CD4-positive, alpha-beta T cell (primary cell): ENCODE measurements around the gene SYT14. TPM values are rescaled to one million over a fixed set of nuclear protein-coding genes. Genes with fewer than 3 reads are reported as not detected.

Experiments used
- ATAC-seq: fragments of 200-7000 bp; cut with Tn5 transposase; one replicate; pipeline ENCODE4 v1.10.0; 2022; ENCODE audit warnings: mild to moderate bottlenecking; ENCODE audit not compliant: poor library complexity
- CTCF ChIA-PET: fragments of 350-600 bp; sonication (Branson Sonifier 250); formaldehyde crosslinking; loops from one replicate; lab custom pipeline; 2021; ENCODE audit warnings: antibody characterized with exemption, inconsistent platforms; lab: Charles Lee
- POLR2A ChIA-PET: fragments of 350-600 bp; sonication (Branson Sonifier 250); formaldehyde crosslinking; loops from one replicate; lab custom pipeline; 2021; ENCODE audit warnings: antibody characterized with exemption, inconsistent platforms; lab: Charles Lee
- DNase-seq, 14 experiments: peaks; one replicate each; pipeline ENCODE4 v3.0.0-alpha.2; 2013 to 2020; ENCODE audit warnings: mixed read lengths in 2 of 14
- H3K27ac ChIP-seq, 2 donors: one replicate each; pipeline versions ENCODE4 v1.5.1 to v1.7.0; 2013; ENCODE audit warnings: low read length in 2 of 2, low read depth in 1 of 2, mild to moderate bottlenecking in 1 of 2
- H3K27me3 ChIP-seq, 2 experiments: 1 replicate in 1 of 2; 2 replicates in 1 of 2; pipeline versions ENCODE4 v1.6.1 to v1.7.0; 2013; ENCODE audit warnings: low read length in 2 of 2, control low read depth in 1 of 2, mild to moderate bottlenecking in 1 of 2, moderate library complexity in 1 of 2; ENCODE audit not compliant: insufficient read depth in 2 of 2, control insufficient read depth in 1 of 2
- H3K36me3 ChIP-seq: one replicate; pipeline ENCODE4 v1.6.1; 2013; ENCODE audit warnings: low read length, control low read depth; ENCODE audit not compliant: insufficient read depth
- H3K4me1 ChIP-seq: one replicate; pipeline ENCODE4 v1.6.1; 2013; ENCODE audit warnings: low read length, control low read depth; ENCODE audit not compliant: insufficient read depth
- H3K4me3 ChIP-seq: one replicate; pipeline ENCODE4 v1.5.1; 2013; ENCODE audit warnings: mild to moderate bottlenecking, low read length, moderate library complexity
- H3K9me3 ChIP-seq, 2 experiments: 1 replicate in 1 of 2; 2 replicates in 1 of 2; pipeline versions ENCODE4 v1.6.1 to v1.7.0; 2013; ENCODE audit warnings: low read length in 2 of 2, mild to moderate bottlenecking in 2 of 2, control low read depth in 1 of 2, moderate library complexity in 1 of 2; ENCODE audit not compliant: control insufficient read depth in 1 of 2, insufficient read depth in 1 of 2
- H3K27ac Mint-ChIP-seq: one replicate; pipeline ENCODE4 v1.8.0; 2020; ENCODE audit warnings: mixed read lengths
- H3K27me3 Mint-ChIP-seq: one replicate; pipeline ENCODE4 v1.8.0; 2021; ENCODE audit warnings: mixed read lengths
- H3K36me3 Mint-ChIP-seq: one replicate; pipeline ENCODE4 v1.8.0; 2021; ENCODE audit warnings: low read depth, mixed read lengths
- H3K4me1 Mint-ChIP-seq: one replicate; pipeline ENCODE4 v1.8.0; 2021; ENCODE audit warnings: low read depth, mixed read lengths
- H3K4me3 Mint-ChIP-seq: one replicate; pipeline ENCODE4 v1.8.0; 2020; ENCODE audit warnings: mild to moderate bottlenecking, mixed read lengths
- H3K9me3 Mint-ChIP-seq: one replicate; pipeline ENCODE4 v1.8.0; 2020; ENCODE audit warnings: mixed read lengths
- CTCF ChIP-seq: fragments of 200-600 bp; IDR thresholded peaks from one replicate; pipeline ENCODE4 v1.8.0; 2022; ENCODE audit warnings: antibody characterized with exemption, mild to moderate bottlenecking
- intact Hi-C, 2 experiments: fragments of 100-400 bp; cut with DNase I in 1 of 2; cut with micrococcal nuclease in 1 of 2; formaldehyde crosslinking; loops; one replicate each; pipeline versions ENCODE4 v1.15.1 to v1.9.0; 2023 to 2025; cut with DNase I, micrococcal nuclease
- total RNA-seq, 174 experiments: library from RNA in 2 of 174; stranded (reverse) in 2 of 174; gene quantifications; one replicate each; pipeline ENCODE4 v1.2.3 and lab custom pipeline; 2021 to 2026

The SYT14 gene
- total RNA-seq, 2 experiments from 2014 or later = not detected

- Mint-ChIP-seq H3K27ac (no peak overlapping the region), H3K36me3 (no peaks in the 10 kb centered on the region), H3K9me3 (no peaks in the 10 kb centered on the region), H3K4me3 (no peak overlapping the region), H3K27me3 (peaks cover 9% of the 10 kb centered on the region), H3K4me1 (no peaks in the 10 kb centered on the region)
- Histone ChIP-seq H3K36me3 (no peaks in the 10 kb centered on the region), H3K4me1 (no peaks in the 10 kb centered on the region), H3K27me3 (no peaks in the 10 kb centered on the region), H3K4me3 (no peak overlapping the region), H3K9me3 (no peaks in the 10 kb centered on the region), H3K27ac (no peak overlapping the region)
- intact Hi-C loops = no loop called here
- ChIA-PET POLR2A (no interaction called here), CTCF (no interaction called here)
- ATAC-seq (no peak), DNase-seq (no peak)
- no peak for TF ChIP-seq CTCF
These were observed 84.0 kb downstream of the SYT14 start for GRCh38 chr1:210022044-210022443.

- no peaks in the 10 kb centered on the region for H3K4me1 ChIP-seq
- H3K4me3 ChIP-seq = no peak overlapping the region
- no peak for TF ChIP-seq CTCF
- Mint-ChIP-seq H3K36me3 (no peaks in the 10 kb centered on the region), H3K9me3 (no peaks in the 10 kb centered on the region), H3K4me1 (no peaks in the 10 kb centered on the region), H3K27ac (no peak overlapping the region), H3K4me3 (no peak overlapping the region), H3K27me3 (peaks cover 9% of the 10 kb centered on the region)
- H3K27ac ChIP-seq = no peak overlapping the region
- DNase-seq (no peak), ATAC-seq (no peak)
- intact Hi-C loops = no loop called here
- no peaks in the 10 kb centered on the region for H3K27me3 ChIP-seq
- H3K36me3 ChIP-seq = no peaks in the 10 kb centered on the region
- POLR2A ChIA-PET = no interaction called here
- H3K9me3 ChIP-seq = no peaks in the 10 kb centered on the region
- CTCF ChIA-PET = no interaction called here
These were observed 86.3 kb downstream of the SYT14 start for GRCh38 chr1:210024282-210024681.

GRCh38 chr1:210024996-210025395 is 87.0 kb downstream of the SYT14 start:
- ChIA-PET POLR2A (no interaction called here), CTCF (no interaction called here)
- Histone ChIP-seq H3K4me1 (no peaks in the 10 kb centered on the region), H3K9me3 (no peaks in the 10 kb centered on the region), H3K36me3 (no peaks in the 10 kb centered on the region), H3K27ac (no peak overlapping the region), H3K27me3 (no peaks in the 10 kb centered on the region), H3K4me3 (no peak overlapping the region)
- Mint-ChIP-seq H3K36me3 (no peaks in the 10 kb centered on the region), H3K27ac (no peak overlapping the region), H3K4me3 (no peak overlapping the region), H3K4me1 (no peaks in the 10 kb centered on the region), H3K27me3 (peaks cover 9% of the 10 kb centered on the region), H3K9me3 (no peaks in the 10 kb centered on the region)
- DNase-seq = no peak
- no peak for ATAC-seq
- no peak for TF ChIP-seq CTCF
- intact Hi-C loops = no loop called here
